Measurements from ENCODE around the gene SDHAF4.

- TF ChIP-seq EZH2 (IDR thresholded peaks at IDR 0.05; ENCODE audit: insufficient read depth, poor library complexity, severe bottlenecking) (no peak), EZH2phosphoT487 (IDR thresholded peaks at IDR 0.05; ENCODE audit: insufficient read depth, low read depth) (no peak)
Measured at GRCh38 chr6:70633870-70634269, 67.1 kb downstream of the SDHAF4 start.
